Liver (tissue), 3 donors: Measurements from ENCODE around the gene C16orf92.

Experiments used
- EGR1 ChIP-seq, 2 donors: IDR thresholded peaks; 2 replicates each; pipeline ENCODE4 v1.6.1; 2016 to 2018; ENCODE audit warnings: antibody characterized with exemption in 2 of 2, low read depth in 2 of 2
- FOXA1 ChIP-seq: IDR thresholded peaks from 2 replicates; pipeline ENCODE4 v1.6.1; 2016; ENCODE audit warnings: antibody characterized with exemption
- GABPA ChIP-seq, 2 donors: IDR thresholded peaks in 1 of 2; conservative IDR thresholded peaks in 1 of 2; 2 replicates each; pipeline ENCODE4 v1.6.1; 2016; ENCODE audit warnings: antibody characterized with exemption in 2 of 2, mild to moderate bottlenecking in 1 of 2, moderate library complexity in 1 of 2
- HNF4A ChIP-seq, 2 donors: conservative IDR thresholded peaks; 2 replicates each; pipeline ENCODE4 v1.6.1; 2016; ENCODE audit warnings: antibody characterized with exemption in 2 of 2, mild to moderate bottlenecking in 2 of 2
- JUND ChIP-seq, 2 donors: IDR thresholded peaks; 2 replicates each; pipeline ENCODE4 v1.6.1; 2016; ENCODE audit warnings: antibody characterized with exemption in 2 of 2
- RAD21 ChIP-seq, 2 donors: IDR thresholded peaks; 2 replicates each; pipeline ENCODE4 v1.6.1; 2016; ENCODE audit warnings: antibody characterized with exemption in 2 of 2, mild to moderate bottlenecking in 2 of 2
- RXRA ChIP-seq, 2 donors: IDR thresholded peaks; 2 replicates each; pipeline ENCODE4 v1.6.1; 2017 to 2018; ENCODE audit warnings: antibody characterized with exemption in 2 of 2, mild to moderate bottlenecking in 1 of 2
- SP1 ChIP-seq: IDR thresholded peaks from 2 replicates; pipeline ENCODE4 v1.6.1; 2018; ENCODE audit warnings: antibody characterized with exemption, mild to moderate bottlenecking
- TAF1 ChIP-seq: conservative IDR thresholded peaks from 2 replicates; pipeline ENCODE4 v1.6.1; 2016; ENCODE audit warnings: antibody characterized with exemption, mild to moderate bottlenecking
- YY1 ChIP-seq: IDR thresholded peaks from 2 replicates; pipeline ENCODE4 v1.6.1; 2016; ENCODE audit warnings: antibody characterized with exemption, mild to moderate bottlenecking
- TF ChIP-seq, protein P1 (sequence below): fragments of 150-350 bp; IDR thresholded peaks from 2 replicates; pipeline ENCODE4 v1.5.1; 2017; ENCODE audit warnings: improper control_type of control experiment, low read depth, low read length; ENCODE audit not compliant: missing input control
- TF ChIP-seq, protein P2 (sequence below): IDR thresholded peaks from 2 replicates; pipeline ENCODE4 v1.6.1; 2016; ENCODE audit warnings: antibody characterized with exemption
- TF ChIP-seq, protein P3 (sequence below): IDR thresholded peaks from 2 replicates; pipeline ENCODE4 v1.6.1; 2016; ENCODE audit warnings: antibody characterized with exemption, mild to moderate bottlenecking
- TF ChIP-seq, protein P4 (sequence below): IDR thresholded peaks from 2 replicates; pipeline ENCODE4 v1.6.1; 2016; ENCODE audit warnings: antibody characterized with exemption
- donor health status: healthy.
- donor health status: healthy.

DNA sequence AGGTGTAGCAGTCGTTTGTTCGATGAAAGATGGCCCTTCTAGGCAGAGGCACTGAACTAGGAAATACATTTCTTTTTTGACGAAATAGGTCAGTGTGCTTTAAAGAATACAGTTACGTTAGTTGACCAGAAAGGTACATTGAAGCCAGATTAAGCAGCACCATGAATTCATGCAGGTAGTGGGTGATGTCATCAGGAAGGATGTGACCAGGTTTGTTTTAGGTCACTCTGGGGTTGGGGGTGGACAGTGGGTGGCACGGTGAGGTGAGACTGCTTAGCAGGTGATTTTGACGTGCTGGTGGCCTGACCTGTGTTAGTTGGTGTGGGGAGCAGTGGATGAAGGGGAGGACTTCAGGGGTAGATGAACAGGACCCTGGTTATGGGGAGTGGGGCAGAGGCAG lies 23.4 kb upstream of the C16orf92 start:
- TF ChIP-seq, protein P1, sequence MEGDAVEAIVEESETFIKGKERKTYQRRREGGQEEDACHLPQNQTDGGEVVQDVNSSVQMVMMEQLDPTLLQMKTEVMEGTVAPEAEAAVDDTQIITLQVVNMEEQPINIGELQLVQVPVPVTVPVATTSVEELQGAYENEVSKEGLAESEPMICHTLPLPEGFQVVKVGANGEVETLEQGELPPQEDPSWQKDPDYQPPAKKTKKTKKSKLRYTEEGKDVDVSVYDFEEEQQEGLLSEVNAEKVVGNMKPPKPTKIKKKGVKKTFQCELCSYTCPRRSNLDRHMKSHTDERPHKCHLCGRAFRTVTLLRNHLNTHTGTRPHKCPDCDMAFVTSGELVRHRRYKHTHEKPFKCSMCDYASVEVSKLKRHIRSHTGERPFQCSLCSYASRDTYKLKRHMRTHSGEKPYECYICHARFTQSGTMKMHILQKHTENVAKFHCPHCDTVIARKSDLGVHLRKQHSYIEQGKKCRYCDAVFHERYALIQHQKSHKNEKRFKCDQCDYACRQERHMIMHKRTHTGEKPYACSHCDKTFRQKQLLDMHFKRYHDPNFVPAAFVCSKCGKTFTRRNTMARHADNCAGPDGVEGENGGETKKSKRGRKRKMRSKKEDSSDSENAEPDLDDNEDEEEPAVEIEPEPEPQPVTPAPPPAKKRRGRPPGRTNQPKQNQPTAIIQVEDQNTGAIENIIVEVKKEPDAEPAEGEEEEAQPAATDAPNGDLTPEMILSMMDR = no peak
- TF ChIP-seq YY1 (no peak), EGR1 (IDR thresholded peaks at IDR 0.05; ENCODE audit: low read depth in 2 of 2) (no peak), JUND (IDR thresholded peaks at IDR 0.05) (no peak), TAF1 (no peak), RXRA (IDR thresholded peaks at IDR 0.05) (no peak), FOXA1 (no peak), SP1 (no peak), RAD21 (IDR thresholded peaks at IDR 0.05) (no peak), HNF4A (conservative IDR thresholded peaks at IDR 0.05) (no peak), GABPA (IDR thresholded peaks at IDR 0.05 in 1 of 2, conservative IDR thresholded peaks at IDR 0.05 in 1 of 2) (no peak)
- TF ChIP-seq, protein P2, sequence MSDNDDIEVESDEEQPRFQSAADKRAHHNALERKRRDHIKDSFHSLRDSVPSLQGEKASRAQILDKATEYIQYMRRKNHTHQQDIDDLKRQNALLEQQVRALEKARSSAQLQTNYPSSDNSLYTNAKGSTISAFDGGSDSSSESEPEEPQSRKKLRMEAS = no peak
- TF ChIP-seq, protein P3, sequence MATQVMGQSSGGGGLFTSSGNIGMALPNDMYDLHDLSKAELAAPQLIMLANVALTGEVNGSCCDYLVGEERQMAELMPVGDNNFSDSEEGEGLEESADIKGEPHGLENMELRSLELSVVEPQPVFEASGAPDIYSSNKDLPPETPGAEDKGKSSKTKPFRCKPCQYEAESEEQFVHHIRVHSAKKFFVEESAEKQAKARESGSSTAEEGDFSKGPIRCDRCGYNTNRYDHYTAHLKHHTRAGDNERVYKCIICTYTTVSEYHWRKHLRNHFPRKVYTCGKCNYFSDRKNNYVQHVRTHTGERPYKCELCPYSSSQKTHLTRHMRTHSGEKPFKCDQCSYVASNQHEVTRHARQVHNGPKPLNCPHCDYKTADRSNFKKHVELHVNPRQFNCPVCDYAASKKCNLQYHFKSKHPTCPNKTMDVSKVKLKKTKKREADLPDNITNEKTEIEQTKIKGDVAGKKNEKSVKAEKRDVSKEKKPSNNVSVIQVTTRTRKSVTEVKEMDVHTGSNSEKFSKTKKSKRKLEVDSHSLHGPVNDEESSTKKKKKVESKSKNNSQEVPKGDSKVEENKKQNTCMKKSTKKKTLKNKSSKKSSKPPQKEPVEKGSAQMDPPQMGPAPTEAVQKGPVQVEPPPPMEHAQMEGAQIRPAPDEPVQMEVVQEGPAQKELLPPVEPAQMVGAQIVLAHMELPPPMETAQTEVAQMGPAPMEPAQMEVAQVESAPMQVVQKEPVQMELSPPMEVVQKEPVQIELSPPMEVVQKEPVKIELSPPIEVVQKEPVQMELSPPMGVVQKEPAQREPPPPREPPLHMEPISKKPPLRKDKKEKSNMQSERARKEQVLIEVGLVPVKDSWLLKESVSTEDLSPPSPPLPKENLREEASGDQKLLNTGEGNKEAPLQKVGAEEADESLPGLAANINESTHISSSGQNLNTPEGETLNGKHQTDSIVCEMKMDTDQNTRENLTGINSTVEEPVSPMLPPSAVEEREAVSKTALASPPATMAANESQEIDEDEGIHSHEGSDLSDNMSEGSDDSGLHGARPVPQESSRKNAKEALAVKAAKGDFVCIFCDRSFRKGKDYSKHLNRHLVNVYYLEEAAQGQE = no peak
- TF ChIP-seq, protein P4, sequence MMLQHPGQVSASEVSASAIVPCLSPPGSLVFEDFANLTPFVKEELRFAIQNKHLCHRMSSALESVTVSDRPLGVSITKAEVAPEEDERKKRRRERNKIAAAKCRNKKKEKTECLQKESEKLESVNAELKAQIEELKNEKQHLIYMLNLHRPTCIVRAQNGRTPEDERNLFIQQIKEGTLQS = no peak
